ENCODE measurements around the gene ATP7B.
"Not testable (repeated sequence)": the region's sequence is repeated elsewhere in the genome, so short reads cannot be mapped to it uniquely, and the experiment has no call there.

The ATP7B gene

DNA sequence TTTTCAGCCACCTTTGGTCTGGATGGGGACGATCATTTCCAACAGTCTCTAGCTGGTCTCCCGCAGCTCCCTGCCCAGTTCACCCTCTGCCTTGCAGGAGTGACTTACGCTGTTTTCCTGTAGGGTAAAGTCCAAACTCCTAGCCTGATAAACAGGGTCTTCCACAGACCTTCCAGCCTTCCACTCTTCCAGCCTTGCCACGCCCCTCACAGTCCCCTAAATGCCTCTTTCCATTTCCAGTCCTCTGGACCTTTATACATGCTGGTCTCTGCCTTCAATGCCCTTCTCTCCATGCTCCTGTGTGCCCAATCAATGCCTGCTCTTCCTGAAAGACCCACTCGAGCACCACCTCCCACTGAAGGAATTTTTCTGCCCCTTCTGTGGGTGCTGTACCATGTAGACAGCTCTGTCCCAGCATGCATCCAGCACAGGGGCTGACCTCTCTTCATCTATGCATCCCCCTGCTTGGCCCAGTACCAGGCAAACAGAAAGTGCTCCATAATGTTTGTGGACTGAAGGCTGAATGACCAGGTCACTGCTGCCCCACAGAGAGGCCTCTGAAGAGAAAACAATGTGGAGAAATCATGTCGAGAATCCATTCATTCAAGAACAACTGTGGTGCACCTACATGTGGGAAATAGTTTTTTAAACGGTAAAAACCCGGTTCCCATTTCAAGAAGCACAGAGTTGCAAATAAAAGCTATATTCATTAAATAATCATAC lies 4.6 kb downstream of the ATP7B start:
- no peak for DNase-seq (ENCODE audit: low read depth in 2 of 2)

DNA sequence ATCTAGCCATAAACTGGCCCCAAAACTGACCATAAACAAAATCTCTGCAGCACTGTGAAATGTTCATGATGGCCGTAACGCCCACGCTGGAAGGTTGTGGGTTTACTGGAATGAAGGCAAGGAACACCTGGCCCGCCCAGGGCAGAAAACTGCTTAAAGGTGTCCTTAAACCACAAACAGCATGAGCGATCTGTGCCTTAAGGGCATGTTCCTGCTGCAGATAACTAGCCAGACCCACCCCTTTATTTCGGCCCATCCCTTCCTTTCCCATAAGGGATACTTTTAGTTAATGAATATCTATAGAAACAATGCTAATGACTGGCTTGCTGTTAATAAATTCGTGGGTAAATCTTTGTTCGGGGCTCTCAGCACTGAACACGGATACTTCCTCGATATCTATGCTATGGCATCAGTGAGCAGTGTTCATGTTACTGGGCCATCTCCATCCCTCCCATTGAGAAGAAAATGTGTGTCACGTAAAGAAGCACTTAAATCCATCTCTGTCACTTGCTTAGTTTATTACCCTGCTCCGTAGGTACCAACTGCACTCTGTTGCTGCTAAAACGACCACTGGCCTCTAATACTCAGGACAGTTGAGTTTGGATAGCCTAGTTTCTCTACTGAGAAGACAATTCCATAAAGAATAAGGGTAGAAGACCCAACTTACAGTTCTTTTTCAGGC lies 5.3 kb downstream of the ATP7B start:
- no peak for DNase-seq (ENCODE audit: low read depth in 2 of 2)

- DNase-seq (ENCODE audit: low read depth in 2 of 2): no peak
Observed at GRCh38 chr13:52004511-52005170, 6.6 kb downstream of the ATP7B start.

GRCh38 chr13:52003541-52003940 lies 7.7 kb downstream of the ATP7B start:
- no peak for DNase-seq (ENCODE audit: low read depth in 2 of 2)

- DNase-seq (ENCODE audit: low read depth in 2 of 2): no peak
Observed at GRCh38 chr13:52002361-52002760, 8.9 kb downstream of the ATP7B start.

DNA sequence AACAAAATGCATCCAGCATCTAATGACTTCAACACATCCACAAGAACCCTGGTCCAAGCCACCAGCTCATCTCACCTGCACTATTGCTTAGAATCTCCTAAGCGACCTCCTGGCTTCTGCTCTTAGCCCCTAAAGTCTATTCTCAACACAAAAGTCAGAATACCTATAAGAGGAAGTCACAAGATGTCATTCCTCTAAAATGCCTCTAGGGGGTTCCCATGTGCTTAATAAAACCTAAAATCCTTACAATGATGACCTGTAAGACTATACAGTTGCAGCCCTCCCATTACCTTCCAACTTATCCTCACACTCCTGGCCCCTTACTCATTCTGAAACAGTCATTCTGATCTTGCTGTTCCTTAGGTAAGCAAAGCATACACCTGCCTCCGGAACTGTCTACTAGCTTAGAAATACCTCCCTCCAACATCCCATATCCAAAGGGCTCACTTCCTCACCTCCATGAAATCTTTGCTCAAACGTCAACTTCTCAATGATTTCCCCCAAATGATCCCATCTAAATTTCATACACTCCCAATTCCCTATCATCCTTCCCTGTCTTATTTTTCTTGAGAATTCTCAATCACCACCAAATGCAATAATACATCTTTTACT lies 10.0 kb downstream of the ATP7B start:
- no peak for DNase-seq (ENCODE audit: low read depth in 2 of 2)

GRCh38 chr13:51999921-52000320 lies 11.3 kb downstream of the ATP7B start:
- DNase-seq (ENCODE audit: low read depth in 2 of 2): no peak

DNA sequence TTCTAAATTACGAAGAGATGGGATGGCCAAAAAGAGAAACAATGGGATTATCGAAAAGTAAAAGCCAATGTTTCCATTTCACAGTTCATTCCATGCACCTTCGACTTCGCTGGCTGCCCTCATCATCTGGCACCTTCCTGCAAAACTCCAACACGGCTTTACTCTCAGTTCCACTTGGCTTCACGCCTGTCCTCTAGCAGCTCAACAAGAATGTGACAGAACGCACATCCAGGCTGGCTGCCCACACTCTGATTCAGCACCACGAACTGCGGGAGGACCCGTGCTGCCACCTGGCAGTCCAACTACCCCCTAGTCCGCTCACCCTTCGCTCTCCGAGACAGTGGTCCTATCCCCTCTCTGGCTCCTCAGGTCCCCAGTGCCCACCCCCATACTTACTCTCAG lies 11.7 kb downstream of the ATP7B start:
- no peak for DNase-seq (ENCODE audit: low read depth in 2 of 2)

DNA sequence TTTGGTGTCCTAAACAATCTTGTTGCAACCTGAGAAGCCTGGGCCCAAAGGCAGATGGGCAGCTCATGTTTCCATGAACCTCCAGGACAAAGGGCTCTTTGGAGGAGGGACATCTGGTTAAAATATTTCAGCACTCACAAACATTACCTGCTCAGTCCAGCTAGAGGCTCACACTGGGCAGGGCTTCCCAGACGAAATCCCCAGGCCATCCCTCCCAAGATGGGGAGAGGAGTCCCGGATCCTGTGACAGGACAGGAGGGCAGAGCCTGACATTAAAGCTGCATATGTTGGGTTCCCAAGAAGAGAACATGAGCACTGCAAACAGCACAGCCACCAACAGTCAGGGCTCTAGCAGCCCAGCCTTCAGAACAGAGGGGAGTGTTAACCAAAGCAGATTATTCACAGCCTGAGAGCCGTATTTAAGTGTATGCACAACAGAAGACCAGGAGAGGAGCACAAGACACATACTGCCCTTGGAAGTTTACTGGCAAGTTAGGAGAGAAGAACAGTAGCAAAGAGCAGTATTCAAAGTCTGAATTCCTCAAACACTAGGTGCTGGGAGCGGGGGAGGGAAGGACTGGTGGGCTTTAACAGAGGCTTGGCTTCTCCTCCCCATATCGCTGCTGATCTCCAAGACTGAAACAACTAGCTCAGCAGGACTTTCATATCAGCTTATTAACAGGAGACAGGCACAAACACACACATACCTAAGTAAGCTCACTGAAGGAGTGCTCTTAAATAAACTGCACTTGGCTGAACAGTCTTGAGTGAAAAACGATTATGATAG lies 12.3 kb downstream of the ATP7B start:
- DNase-seq (ENCODE audit: low read depth in 2 of 2): no peak

- DNase-seq (ENCODE audit: low read depth in 2 of 2): no peak
Observed at GRCh38 chr13:51997641-51998330, 13.5 kb downstream of the ATP7B start.

- DNase-seq (ENCODE audit: low read depth in 2 of 2): no peak
Observed at GRCh38 chr13:51997186-51997585, 14.1 kb downstream of the ATP7B start.

DNA sequence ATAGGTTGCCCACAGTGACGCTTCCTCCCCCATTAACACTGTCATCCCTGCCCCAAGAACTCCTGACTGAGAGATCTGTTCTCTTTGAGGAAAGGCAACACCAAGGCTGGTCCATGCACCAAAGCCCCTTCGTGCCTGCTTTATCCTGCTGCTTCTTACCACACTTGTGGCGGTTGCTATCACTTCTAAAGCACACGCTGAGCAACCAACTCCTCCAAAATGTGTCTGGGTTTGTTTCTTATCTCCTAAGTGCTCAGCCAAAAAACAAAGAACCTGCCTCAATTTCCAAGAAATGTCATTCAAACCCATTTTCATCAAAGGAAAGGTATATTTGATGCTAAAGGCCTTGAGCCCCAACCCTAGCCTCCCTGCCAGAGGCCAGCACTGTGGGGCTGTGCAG lies 14.6 kb downstream of the ATP7B start:
- DNase-seq (ENCODE audit: low read depth in 2 of 2): no peak

- DNase-seq (ENCODE audit: low read depth in 2 of 2): no peak
Observed at GRCh38 chr13:51995677-51996551, 15.3 kb downstream of the ATP7B start.

- no peak for DNase-seq (ENCODE audit: low read depth in 2 of 2)
Observed at GRCh38 chr13:51993713-51994112, 17.5 kb downstream of the ATP7B start.

- DNase-seq (ENCODE audit: low read depth in 2 of 2): no peak
Observed at GRCh38 chr13:51988988-51989618, 22.1 kb downstream of the ATP7B start.

DNA sequence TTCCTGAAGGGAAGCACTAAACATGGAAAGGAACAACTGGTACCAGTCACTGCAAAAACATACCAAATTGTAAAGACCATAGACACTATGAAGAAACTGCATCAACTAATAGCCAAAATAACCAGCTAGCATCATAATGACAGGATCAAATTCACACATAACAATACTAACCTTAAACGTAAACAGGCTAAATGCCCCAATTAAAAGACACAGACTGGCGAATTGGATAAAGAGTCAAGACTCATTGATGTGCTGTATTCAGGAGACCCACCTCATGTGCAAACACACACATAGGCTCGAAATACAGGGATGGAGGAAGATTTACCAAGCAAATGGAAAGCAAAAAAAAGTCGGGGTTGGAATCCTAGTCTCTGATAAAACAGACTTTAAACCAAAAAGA lies 26.3 kb downstream of the ATP7B start:
- DNase-seq (ENCODE audit: low read depth in 2 of 2): not testable (repeated sequence)

DNA sequence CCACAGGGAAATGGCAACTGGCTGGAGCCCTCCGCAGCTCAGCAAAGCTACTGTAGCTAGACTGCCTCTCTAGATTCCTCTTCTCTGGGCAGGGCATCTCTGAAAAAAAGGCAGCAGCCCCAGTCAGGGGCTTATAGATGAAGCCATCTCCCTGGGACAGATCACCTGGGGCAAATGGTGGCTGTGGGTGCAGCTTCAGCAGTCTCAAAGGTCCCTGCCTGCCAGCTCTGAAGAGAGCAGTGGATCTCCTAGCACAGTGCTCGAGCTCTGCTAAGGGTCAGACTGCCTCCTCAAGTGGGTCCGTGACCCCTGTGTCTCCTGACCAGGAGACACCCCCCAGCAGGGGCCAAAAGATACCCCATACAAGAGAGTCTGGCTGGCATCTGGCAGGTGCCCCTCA lies 28.0 kb downstream of the ATP7B start:
- not testable (repeated sequence) for DNase-seq (ENCODE audit: low read depth in 2 of 2)

- DNase-seq (ENCODE audit: low read depth in 2 of 2): no peak
Observed at GRCh38 chr13:51981355-51981754, 29.9 kb downstream of the ATP7B start.

DNA sequence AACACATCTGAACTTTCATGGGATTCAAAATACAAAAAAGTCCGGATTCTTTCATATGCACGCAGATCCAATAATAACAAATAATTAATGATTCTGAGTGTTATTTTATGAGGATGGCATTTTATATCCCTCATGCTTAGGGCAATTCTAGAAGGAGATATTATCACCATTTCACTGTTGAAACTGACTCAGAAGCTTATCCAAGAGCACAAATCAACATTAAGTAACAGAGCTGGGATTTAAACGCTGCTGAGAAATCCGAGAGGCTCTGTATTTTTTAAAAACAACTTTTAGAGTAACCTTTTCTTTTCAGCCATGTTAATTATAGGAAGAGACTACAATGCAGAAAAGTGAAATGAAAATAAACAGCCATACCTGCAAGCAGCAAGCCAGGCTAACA lies 30.3 kb downstream of the ATP7B start:
- DNase-seq (ENCODE audit: low read depth in 2 of 2): no peak

Data from stimulated activated CD4-positive, alpha-beta T cell treated with anti-CD3 and anti-CD28 coated beads, Interleukin-15, amount 100 ng/mL, for 48 hours (primary cell).